AG04450 (cell line): ENCODE data around the gene FILIP1L. TPM values are rescaled to one million over a fixed set of nuclear protein-coding genes. Genes with fewer than 3 reads are reported as not detected.
A peak's percentile ranks its signal among the peaks of the same experiment; 100 is the strongest.

Source experiments
- CTCF ChIA-PET: fragments of 300-600, 350-600 bp; formaldehyde crosslinking; extraction: SDS; loops from one replicate; lab custom pipeline; 2022; ENCODE audit warnings: antibody characterized with exemption, inconsistent platforms; lab: Charles Lee
- POLR2A ChIA-PET: fragments of 350-600 bp; formaldehyde crosslinking; extraction: SDS; loops from one replicate; lab custom pipeline; 2021; ENCODE audit warnings: antibody characterized with exemption, inconsistent platforms; lab: Yijun Ruan, JAX
- DNase-seq: peaks from one replicate; pipeline ENCODE4 v3.0.0-alpha.2; 2011; ENCODE audit warnings: low read depth, low spot score
- H3K27ac ChIP-seq: one replicate; pipeline ENCODE4 v1.5.1; 2012; ENCODE audit warnings: low read depth, low read length, control low read depth
- H3K27me3 ChIP-seq: one replicate; pipeline ENCODE4 v1.6.0; 2012; ENCODE audit warnings: low read length; ENCODE audit not compliant: control insufficient read depth, insufficient read depth
- H3K4me3 ChIP-seq: 2 replicates; pipeline ENCODE4 v1.5.1; 2011; ENCODE audit warnings: mild to moderate bottlenecking, low read depth, low read length, control low read depth
- H3K9me3 ChIP-seq: 2 replicates; pipeline ENCODE4 v1.5.1; 2012; ENCODE audit warnings: low read length; ENCODE audit not compliant: control insufficient read depth, insufficient read depth
- polyA plus RNA-seq: library from polyadenylated mRNA; depleted of rRNA; stranded (reverse); fragments of >200 nt; gene quantifications from 2 replicates; pipeline ENCODE4 v1.2.3, GENCODE V29; 2011
- TF ChIP-seq, protein P1 (sequence below): IDR thresholded peaks from 2 replicates; pipeline ENCODE4 v1.5.1; 2011; ENCODE audit warnings: low read depth, low read length, control low read depth, inconsistent platforms

Gene FILIP1L
- polyA plus RNA-seq, 1 experiment, result 75.5 TPM

DNA sequence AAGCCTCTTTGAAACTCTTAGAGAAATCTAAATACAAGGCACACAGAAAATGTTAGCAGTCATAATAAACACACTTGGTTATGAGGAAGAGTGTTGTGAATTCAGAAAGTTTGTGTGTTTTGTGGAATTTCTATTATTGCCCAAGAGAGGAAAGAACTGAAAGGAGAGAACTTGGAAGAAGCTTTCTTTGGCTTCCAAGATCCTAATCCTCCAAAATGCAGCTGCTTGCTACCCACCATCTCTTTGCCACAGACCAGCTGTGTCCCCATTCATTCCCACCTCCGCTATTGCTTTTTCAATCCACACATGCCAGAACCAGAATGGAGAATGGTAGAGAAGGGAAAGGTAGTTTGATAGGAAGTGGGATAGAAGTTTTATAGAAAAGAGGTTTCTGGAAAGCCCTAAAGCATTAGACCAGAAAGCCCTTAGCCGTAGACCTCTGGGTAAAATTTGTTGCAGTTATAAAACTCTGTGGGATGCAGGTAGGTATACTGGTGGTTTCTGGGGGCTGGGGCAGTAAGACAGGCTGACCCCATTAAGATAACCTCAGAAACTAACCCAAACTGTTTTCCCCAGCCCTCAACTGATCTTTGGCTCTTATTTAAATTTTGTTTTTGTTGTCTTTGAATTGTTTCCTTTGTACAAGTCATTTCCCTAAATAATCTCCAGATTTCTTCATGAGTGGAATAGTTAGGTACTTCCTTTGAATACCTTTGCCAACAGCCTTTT is 108.5 kb downstream of the FILIP1L start:
- no peaks in the 10 kb centered on the region for H3K9me3 ChIP-seq
- ChIA-PET POLR2A (interaction anchor here (1.1 kb wide), 1 partner anchor 130 kb away, joined by 7 read pairs; no protein-coding TSS in a partner anchor), CTCF (interaction anchor here (0.6 to 1.7 kb wide), 7 partner anchors 15 to 998 kb away, joined by 3 to 6 read pairs (median 4); no protein-coding TSS in a partner anchor)
- H3K27ac ChIP-seq, result no peak overlapping the region
- H3K4me3 ChIP-seq, result no peak overlapping the region
- no peak for DNase-seq
- H3K27me3 ChIP-seq, result no peaks in the 10 kb centered on the region
- TF ChIP-seq, protein P1, sequence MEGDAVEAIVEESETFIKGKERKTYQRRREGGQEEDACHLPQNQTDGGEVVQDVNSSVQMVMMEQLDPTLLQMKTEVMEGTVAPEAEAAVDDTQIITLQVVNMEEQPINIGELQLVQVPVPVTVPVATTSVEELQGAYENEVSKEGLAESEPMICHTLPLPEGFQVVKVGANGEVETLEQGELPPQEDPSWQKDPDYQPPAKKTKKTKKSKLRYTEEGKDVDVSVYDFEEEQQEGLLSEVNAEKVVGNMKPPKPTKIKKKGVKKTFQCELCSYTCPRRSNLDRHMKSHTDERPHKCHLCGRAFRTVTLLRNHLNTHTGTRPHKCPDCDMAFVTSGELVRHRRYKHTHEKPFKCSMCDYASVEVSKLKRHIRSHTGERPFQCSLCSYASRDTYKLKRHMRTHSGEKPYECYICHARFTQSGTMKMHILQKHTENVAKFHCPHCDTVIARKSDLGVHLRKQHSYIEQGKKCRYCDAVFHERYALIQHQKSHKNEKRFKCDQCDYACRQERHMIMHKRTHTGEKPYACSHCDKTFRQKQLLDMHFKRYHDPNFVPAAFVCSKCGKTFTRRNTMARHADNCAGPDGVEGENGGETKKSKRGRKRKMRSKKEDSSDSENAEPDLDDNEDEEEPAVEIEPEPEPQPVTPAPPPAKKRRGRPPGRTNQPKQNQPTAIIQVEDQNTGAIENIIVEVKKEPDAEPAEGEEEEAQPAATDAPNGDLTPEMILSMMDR, result no peak

DNA sequence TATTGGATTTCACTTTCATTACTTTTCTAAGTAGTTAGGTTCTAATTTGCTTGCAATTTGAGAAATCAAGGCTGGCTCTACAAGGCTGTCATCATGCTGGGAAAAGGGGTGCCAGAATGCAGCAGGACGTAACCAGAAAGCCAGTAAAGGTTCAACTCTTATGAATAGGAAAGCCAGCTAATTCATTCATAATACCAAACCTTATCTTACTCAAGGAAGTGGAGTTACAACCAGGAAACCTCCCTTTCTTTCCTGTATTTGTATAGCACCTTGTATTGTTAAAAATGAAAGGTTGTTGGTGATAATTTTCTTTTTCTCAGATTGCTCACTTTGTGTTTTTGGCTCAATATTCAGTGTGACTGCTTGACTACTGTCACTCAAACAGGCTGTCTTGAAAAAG is 109.4 kb downstream of the FILIP1L start:
- Histone ChIP-seq H3K9me3 (no peaks in the 10 kb centered on the region), H3K27ac (no peak overlapping the region), H3K27me3 (no peaks in the 10 kb centered on the region), H3K4me3 (no peak overlapping the region)
- DNase-seq, result no peak
- ChIA-PET POLR2A (no interaction called here), CTCF (no interaction called here)
- TF ChIP-seq, protein P1, result no peak

DNA sequence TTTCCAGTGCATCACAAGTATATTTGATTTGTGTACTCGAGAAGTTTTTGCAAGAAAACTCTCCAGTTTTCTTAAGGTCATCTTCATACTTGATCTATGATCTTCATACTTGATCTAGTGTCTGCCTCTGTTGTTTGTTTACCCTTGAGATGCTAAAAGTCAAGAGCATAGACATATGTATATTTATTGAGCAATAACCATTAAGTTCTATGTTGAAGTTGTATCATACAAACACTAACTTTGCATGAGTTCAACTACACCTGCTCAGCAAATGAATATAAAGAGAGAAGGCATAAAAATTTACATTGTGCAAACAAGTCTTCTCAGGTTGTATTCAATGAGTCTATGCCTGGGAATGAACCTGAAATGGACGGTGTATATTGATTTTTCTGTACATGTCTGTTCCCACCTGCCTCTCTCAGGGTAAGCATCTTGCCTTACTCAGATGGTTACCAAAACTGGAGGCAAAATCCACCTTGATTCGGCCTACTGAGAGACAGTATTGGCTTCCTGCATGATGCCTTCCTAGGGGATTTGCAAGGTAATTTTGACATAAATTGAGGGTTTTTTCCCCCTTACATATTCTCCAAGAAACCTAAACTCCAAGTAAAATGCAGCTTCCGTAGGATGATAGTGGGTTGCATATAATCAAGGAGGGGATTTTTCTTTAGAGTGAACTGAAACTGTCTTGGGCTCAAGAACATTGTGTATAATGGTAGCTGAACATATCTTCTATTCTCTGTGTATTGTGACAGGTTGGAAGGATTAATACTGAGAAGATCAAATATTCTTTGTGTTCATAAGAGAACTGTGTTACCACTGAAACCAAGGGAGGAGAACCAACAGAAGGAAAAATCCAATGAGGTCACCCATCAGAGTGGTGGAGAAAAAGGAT is 110.4 kb downstream of the FILIP1L start:
- POLR2A ChIA-PET, result no interaction called here
- TF ChIP-seq, protein P1, result no peak

DNA sequence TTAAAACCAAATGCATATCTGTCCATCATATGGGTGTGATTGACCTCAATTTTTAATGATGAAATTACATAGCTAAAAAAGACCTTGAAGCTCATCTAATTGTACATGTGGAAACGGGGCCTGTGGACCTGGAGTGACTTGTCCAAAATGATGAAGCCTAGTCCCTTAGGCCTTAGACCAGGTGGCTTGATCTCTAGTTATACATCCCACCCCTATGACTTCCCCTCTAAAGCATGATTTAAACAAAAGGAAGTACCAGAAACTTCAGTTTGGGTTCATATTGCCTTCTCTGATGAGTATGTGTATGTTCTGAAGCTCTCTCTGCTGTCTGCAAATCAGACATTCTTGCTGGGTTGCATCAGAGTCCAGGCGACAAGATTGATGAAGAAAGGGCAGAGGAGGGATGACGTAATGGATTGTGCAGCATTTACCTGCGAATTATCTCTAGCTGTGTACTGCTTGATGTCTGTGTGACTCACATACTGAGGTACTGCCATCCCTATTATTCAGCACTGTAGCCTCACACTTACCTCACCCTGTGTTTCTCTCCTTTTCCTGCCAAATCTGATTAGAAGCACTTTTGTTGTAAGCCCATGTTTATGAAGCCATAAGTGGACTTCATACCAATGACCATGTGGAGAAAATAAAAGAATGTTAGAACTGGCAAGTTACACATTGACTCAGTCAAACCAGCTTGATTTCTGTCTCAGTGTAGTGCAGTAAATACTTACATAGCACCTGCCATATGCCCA is 111.5 kb downstream of the FILIP1L start:
- DNase-seq, result peak; percentile 87
- Histone ChIP-seq H3K4me3 (no peak overlapping the region), H3K27me3 (no peaks in the 10 kb centered on the region), H3K9me3 (peaks cover 3% of the 10 kb centered on the region; the same call in 1 of the 2 replicates), H3K27ac (no peak overlapping the region)
- POLR2A ChIA-PET, result interaction anchor here (0.7 to 1.0 kb wide), 4 partner anchors 39 to 101 kb away, joined by 3 to 5 read pairs (median 4); no protein-coding TSS in a partner anchor
- TF ChIP-seq, protein P1, result no peak
- CTCF ChIA-PET, result no interaction called here

More for the DNA sequence above, 110.4 kb downstream of the FILIP1L start:
- Histone ChIP-seq H3K9me3 (no peaks in the 10 kb centered on the region), H3K27me3 (no peaks in the 10 kb centered on the region), H3K27ac (no peak overlapping the region), H3K4me3 (no peak overlapping the region)
- no peak for DNase-seq
- CTCF ChIA-PET, result no interaction called here
